WI38 (cell line): ENCODE results near the gene IQUB.

ENCODE experiments used
- H3K4me3 ChIP-seq: 2 replicates; pipeline ENCODE4 v1.5.1; 2011; ENCODE audit warnings: low read depth, mild to moderate bottlenecking, control low read depth, low read length
- TF ChIP-seq, protein P1 (sequence below): IDR thresholded peaks from 2 replicates; pipeline ENCODE4 v1.5.1; 2012; ENCODE audit warnings: low read depth, mild to moderate bottlenecking, control low read depth, low read length

The IQUB gene

DNA sequence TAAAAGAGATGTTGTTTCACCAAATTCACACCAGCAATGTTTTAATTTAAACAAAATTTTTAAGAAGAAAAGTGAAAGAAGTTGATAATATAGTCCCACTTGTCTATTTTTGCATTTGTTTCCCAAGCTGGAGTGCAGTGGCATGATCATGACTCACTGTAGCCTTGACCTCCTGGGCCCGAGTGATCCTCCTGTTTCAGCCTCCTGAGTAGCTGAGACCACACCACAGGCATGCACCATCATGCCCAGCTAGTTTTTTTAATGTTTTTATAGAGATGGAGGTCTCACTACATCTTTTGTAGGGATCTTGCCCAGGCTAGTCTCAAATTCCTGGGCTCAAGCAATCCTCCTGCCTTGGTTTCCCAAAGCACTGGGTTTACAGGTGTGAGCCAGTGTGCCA lies 37.3 kb upstream of the IQUB start:
- TF ChIP-seq, protein P1, sequence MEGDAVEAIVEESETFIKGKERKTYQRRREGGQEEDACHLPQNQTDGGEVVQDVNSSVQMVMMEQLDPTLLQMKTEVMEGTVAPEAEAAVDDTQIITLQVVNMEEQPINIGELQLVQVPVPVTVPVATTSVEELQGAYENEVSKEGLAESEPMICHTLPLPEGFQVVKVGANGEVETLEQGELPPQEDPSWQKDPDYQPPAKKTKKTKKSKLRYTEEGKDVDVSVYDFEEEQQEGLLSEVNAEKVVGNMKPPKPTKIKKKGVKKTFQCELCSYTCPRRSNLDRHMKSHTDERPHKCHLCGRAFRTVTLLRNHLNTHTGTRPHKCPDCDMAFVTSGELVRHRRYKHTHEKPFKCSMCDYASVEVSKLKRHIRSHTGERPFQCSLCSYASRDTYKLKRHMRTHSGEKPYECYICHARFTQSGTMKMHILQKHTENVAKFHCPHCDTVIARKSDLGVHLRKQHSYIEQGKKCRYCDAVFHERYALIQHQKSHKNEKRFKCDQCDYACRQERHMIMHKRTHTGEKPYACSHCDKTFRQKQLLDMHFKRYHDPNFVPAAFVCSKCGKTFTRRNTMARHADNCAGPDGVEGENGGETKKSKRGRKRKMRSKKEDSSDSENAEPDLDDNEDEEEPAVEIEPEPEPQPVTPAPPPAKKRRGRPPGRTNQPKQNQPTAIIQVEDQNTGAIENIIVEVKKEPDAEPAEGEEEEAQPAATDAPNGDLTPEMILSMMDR: no peak
- H3K4me3 ChIP-seq: no peak overlapping the region

DNA sequence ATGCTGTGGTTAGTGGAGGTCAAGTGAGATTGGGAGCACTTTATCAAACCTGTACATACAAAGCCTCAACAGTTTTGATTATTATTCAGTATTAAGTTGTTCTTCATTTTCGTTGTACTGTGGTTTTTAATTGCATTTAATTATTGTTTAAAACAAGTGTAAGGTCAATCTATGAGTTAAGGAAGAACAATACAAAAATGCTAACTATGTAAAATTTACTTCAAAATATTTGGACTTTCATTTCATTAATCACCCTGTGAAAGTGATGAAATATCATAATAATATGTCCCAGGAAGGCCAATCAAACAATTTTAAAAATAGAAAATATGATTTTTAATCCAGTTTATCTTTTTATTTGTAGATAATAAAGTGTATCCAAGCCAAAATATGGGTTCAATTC lies 36.8 kb upstream of the IQUB start:
- H3K4me3 ChIP-seq: no peak overlapping the region
- TF ChIP-seq, protein P1: no peak

DNA sequence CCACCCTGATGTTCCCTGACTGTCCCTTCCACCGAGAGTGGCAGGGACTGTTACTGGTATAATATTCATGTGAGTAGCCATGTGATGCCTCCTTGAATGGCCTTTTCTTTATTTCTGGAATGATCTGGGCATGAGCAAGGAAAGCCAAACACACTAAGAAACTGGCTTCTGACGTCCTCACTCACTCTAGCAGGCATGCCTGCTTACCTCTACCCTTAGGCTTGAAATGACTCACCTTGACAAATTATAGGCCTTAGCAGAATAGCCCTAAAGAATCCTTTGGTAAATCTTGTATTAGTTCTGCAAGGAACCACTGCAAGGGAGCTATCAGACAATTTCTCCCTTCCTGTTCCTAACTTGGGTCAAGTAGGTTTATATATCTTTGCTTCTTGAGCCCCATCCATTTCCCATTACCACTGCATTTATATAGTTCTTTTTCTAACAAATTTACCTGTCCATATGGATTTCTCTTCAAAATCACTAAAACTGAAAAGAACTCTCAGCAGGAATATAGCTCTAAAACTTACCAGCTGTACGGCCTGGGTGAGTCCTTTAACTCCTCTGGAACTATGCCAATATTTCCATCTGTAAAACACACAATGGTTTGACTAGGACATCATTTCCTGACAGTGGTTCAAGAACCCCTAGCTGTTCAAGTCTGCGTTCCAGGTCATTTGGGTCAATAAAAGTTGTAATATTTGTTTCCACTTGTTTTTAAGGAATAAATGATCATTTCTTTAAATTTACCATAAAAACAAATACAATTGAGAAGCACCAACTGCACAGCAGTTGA lies 36.2 kb upstream of the IQUB start:
- TF ChIP-seq, protein P1: no peak
- no peak overlapping the region for H3K4me3 ChIP-seq

DNA sequence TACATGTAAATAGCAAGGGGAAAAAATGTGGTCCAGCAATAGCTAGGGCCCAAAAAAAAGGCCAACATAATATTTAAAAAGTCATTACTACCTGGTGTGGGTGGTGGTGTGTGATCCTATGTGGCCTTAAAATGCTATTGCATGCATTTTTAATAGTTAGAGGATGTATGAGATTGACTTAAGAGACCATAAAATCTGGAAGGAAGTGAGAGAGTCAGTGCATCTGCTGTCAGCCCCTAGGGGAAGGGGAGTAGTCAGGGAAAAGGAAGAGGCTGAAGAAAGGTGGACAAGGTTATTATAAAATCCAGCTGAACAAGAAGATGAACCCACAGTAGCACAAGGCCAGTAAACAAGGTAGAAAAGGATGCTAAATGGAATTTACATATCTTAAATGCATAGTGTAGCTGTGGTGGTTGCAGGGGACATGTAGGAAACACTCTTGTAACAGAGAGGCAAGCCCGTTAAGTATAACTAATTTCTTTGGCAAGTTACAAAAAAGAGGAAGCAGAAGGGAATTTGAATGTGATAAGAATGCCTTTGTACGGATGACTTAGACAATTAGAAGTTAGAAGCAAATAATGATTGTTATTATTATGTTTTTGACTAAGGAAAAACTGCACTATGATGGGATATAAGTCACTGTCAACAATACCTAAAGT lies 35.1 kb upstream of the IQUB start:
- no peak overlapping the region for H3K4me3 ChIP-seq
- TF ChIP-seq, protein P1: no peak

DNA sequence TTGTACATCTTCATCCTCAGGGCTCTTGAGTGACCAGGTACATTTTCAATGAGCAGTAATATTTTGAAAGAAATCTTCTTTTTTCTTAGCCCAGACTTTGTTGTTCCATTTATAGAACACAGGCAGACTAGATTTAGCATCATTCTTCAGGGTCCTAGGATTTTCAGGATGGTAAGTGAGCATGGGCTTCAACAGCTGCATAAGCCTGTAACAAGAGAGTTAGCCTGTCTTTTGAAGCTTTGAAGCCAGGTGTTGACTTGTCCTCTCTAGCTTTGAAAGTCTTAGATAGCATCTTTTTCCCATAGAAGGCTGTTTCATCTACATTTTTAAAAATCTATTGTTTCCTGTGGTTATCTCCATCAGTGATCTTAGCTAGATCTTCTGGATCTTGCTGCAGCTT lies 27.7 kb upstream of the IQUB start:
- TF ChIP-seq, protein P1: no peak

DNA sequence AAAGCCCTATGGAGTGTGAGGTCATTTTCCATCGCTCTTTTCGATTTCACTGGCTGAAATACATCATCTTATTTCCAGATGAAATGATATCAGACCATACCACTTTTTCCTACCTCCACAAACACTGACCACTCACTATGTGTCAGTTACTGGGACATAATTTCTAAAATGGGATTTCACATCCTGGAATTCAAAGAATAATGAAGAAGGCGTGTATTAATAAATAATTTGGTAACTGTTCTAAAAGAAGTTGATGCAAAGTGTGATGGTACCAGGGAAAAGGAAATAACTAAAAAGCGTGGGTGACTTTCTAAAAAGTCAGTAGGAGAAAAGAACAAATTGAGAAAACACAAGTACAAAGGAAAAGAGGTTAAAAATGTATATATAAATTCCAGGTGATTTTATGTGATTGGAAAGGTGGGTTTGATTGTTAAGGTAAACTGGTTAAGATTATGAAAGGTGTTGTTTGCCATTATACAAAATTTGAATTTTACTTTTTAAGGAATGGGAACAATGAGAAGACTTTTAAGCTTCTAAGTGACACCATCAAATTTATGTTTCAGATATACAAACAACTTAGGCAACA lies 24.0 kb upstream of the IQUB start:
- peak overlapping the region; percentile 100 for H3K4me3 ChIP-seq
- TF ChIP-seq, protein P1: no peak

More for the DNA sequence above, 27.7 kb upstream of the IQUB start:
- H3K4me3 ChIP-seq: no peak overlapping the region
